Testis (tissue), 3 donors: ENCODE results near the gene RBMX. TPM values are rescaled to one million over a fixed set of nuclear protein-coding genes. Genes with fewer than 3 reads are reported as not detected.

ENCODE experiments used
- DNase-seq: peaks from one replicate; pipeline ENCODE4 v3.0.0-alpha.2; 2019
- H3K27ac ChIP-seq, 2 donors: fragments of 200-600 bp; sonication (generic); one replicate each; pipeline ENCODE4 v1.5.1; 2019
- H3K27me3 ChIP-seq: fragments of 200-600 bp; sonication (generic); one replicate; pipeline ENCODE4 v1.5.1; 2019
- H3K36me3 ChIP-seq: fragments of 200-600 bp; sonication (generic); one replicate; pipeline ENCODE4 v1.5.1; 2017; ENCODE audit warnings: low read depth; ENCODE audit errors: missing control alignments
- H3K4me1 ChIP-seq: fragments of 200-600 bp; sonication (generic); one replicate; pipeline ENCODE4 v1.5.1; 2019
- H3K4me3 ChIP-seq, 2 donors: fragments of 200-600 bp; sonication (generic); one replicate each; pipeline ENCODE4 v1.5.1; 2017 to 2019
- H3K9me3 ChIP-seq: fragments of 200-600 bp; sonication (generic); one replicate; pipeline ENCODE4 v1.5.1; 2017
- POLR2A ChIP-seq: fragments of 450-650 bp; IDR thresholded peaks from one replicate; pipeline ENCODE4 v1.6.1; 2017; ENCODE audit warnings: antibody characterized with exemption, mild to moderate bottlenecking, moderate library complexity
- whole genome bisulfite sequencing, 2 donors: methylation state at CpG; one replicate each; pipeline ENCODE4 v1.1.5; 2018; 5-methylcytosine and 5-hydroxymethylcytosine counted together
- intact Hi-C: fragments of 100-400 bp; cut with DNase I; formaldehyde crosslinking; loops from one replicate; pipeline ENCODE4 v1.15.1; 2023; ENCODE audit warnings: low total_unique reads
- polyA plus RNA-seq: library from polyadenylated mRNA; stranded (reverse); fragments of 350-450 nt; fragmentation: Illumina TruSeq; extraction: RNeasy Lipid Tissue Mini Kit (QIAGEN cat#74804); gene quantifications from one replicate; pipeline ENCODE4 v1.2.3, GENCODE V29; 2014; ENCODE audit warnings: low read depth, low replicate concordance; ENCODE audit not compliant: insufficient read depth
- total RNA-seq, 2 donors: library from RNA; depleted of rRNA; stranded (reverse); fragments of >200 nt; gene quantifications; one replicate each; pipeline ENCODE4 v1.2.3, GENCODE V29; 2016
- TF ChIP-seq, protein P1 (sequence below), 3 experiments: fragments of 450-650 bp in 2 of 3; fragments of 200-600 bp in 1 of 3; sonication (generic) in 1 of 3; IDR thresholded peaks; one replicate each; pipeline ENCODE4 v1.5.1; 2016 to 2019; ENCODE audit warnings: antibody characterized with exemption in 3 of 3, mild to moderate bottlenecking in 2 of 3, moderate library complexity in 1 of 3

RBMX gene
- total and polyA plus RNA-seq, 3 donors from 2014 or later: 106 to 164 (median 135) TPM

DNA sequence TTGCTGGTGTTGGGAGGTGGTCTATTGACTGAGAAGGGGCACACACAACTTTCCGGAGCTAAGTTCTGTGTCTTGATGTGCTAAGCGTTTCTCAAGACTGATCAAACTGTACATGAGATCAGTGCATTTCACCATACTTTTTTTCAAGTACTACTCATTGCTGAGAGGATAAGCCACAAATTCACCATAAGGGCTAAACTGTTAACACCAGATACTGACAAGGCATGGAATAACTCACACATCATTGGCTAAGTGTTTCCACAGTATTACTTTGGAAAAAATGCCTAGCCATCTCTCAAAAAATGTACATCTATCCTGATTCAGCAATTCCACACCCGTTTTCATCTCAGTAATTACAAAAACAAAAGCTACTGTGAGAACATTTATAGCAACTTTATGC, 13.0 kb downstream of the RBMX start:
- intact Hi-C loops: no loop called here
- H3K27ac ChIP-seq: no peak overlapping the region
- no peaks in the 10 kb centered on the region for H3K9me3 ChIP-seq
- H3K36me3 ChIP-seq: no peaks in the 10 kb centered on the region
- 40 to 54% methylated on average over 2 to 3 of the region's 3 CpGs for WGBS, 2 donors
- H3K27me3 ChIP-seq: no peaks in the 10 kb centered on the region
- no peak overlapping the region for H3K4me3 ChIP-seq
- TF ChIP-seq POLR2A: no peak
- TF ChIP-seq, protein P1, sequence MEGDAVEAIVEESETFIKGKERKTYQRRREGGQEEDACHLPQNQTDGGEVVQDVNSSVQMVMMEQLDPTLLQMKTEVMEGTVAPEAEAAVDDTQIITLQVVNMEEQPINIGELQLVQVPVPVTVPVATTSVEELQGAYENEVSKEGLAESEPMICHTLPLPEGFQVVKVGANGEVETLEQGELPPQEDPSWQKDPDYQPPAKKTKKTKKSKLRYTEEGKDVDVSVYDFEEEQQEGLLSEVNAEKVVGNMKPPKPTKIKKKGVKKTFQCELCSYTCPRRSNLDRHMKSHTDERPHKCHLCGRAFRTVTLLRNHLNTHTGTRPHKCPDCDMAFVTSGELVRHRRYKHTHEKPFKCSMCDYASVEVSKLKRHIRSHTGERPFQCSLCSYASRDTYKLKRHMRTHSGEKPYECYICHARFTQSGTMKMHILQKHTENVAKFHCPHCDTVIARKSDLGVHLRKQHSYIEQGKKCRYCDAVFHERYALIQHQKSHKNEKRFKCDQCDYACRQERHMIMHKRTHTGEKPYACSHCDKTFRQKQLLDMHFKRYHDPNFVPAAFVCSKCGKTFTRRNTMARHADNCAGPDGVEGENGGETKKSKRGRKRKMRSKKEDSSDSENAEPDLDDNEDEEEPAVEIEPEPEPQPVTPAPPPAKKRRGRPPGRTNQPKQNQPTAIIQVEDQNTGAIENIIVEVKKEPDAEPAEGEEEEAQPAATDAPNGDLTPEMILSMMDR (IDR thresholded peaks at IDR 0.05): no peak
- no peak for DNase-seq
- no peaks in the 10 kb centered on the region for H3K4me1 ChIP-seq

DNA sequence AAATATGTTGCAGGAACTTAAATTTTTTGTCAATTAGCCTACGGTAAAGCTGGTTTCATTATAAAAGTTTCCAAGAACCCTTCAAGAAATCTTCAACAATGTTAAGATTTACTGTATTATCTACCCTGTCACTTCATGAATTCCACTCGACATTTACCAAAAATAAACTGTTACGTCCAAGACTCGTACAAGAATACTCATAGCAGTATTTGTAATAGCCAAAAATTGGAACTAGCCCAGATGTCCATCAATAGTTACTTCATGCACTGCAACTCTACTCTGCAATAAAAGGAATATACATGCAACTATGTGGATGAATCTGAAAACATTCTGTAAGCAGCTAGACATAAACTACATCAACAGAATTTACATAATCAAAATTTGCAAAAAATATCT, 13.4 kb downstream of the RBMX start:
- Histone ChIP-seq H3K27me3 (no peaks in the 10 kb centered on the region), H3K4me1 (no peaks in the 10 kb centered on the region), H3K4me3 (no peak overlapping the region), H3K36me3 (no peaks in the 10 kb centered on the region), H3K9me3 (no peaks in the 10 kb centered on the region), H3K27ac (no peak overlapping the region)
- intact Hi-C loops: no loop called here
- no peak for TF ChIP-seq POLR2A
- TF ChIP-seq, protein P1 (IDR thresholded peaks at IDR 0.05): no peak
- no peak for DNase-seq
- WGBS, 2 donors: 34 to 40% methylated on average over 4 of the region's 4 CpGs

DNA sequence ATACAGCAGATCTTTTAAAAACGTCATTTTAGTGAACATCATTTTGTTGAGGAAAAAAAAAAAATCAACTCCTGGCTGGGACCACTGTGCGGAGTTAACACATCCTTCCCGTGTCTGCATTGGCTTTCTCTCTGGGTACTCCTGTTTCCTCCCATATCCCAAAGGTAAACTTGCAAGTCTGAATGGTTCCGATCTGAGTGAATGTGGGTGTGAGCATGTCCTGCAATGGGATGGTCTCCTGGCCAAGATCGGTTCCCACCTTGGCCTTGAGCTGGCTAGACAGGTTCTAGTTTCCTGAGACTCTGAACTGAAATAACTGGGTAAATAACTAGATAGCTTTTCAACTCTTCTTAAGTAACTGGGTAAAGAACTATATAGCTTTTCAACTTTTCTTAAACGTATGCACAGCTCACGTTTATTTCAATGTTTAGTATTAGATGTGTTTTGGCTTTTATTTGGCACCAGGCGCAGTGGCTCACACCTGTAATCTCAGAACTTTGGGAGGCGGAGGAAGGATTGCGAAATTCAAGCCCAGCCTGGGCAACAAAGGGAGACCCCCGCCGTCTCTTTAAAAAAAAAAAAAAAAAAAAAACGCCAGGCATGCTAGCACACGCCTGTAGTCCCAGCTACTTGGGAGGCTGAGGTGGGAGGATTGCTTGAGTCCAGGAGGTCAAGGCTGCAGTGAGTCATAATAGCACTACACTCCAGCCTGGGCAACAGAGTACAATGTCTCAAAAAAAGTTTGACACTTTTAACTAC, 14.0 kb downstream of the RBMX start:
- DNase-seq: peak; percentile 31
- H3K27ac ChIP-seq: no peak overlapping the region
- TF ChIP-seq POLR2A: no peak
- TF ChIP-seq, protein P1 (IDR thresholded peaks at IDR 0.05): no peak
- no peak overlapping the region for H3K4me3 ChIP-seq
- H3K36me3 ChIP-seq: no peaks in the 10 kb centered on the region
- no peaks in the 10 kb centered on the region for H3K27me3 ChIP-seq
- intact Hi-C loops: no loop called here
- no peaks in the 10 kb centered on the region for H3K4me1 ChIP-seq
- WGBS, 2 donors: 62 to 75% methylated on average over 12 to 14 of the region's 14 CpGs
- H3K9me3 ChIP-seq: no peaks in the 10 kb centered on the region

DNA sequence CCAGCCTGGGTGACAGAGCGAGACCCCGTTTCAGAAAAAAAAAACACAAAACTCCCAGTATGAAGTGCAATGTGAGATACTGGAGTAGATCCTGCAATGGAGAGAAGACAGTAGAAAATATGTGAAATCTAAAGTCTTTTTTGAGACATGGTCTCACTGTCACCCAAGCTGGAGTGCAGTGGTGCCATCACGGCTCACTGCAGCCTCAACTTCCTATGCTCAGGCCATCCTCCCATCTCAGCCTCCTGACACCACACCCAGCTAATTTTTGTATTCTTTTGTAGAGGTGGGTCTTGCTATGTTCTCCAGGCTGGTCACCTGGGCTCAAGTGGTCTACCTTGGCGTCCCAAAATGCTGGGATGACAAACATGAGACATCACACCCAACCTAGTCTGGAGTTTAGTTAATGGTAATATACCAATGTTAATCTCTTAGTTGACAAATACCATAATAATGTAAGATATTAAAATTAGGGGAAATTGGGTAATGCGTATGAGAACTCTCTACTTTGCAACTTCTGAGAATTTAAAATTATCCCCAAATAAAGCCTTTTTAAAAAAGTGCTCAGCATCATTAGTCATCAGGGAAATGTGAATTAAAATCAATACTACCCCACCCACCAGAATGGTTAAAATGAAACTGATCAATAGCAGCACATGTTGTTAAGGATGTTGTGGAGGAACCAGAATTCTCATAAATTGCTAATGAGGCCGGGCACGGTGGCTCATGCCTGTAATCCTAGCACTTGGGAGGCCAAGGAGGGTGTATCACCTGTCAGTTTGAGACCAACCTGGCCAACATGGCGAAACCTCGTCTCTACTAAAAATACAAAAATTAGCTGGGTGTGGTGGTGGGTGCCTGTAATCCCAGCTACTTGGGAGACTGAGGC, 15.0 kb downstream of the RBMX start:
- Histone ChIP-seq H3K27ac (no peak overlapping the region), H3K27me3 (no peaks in the 10 kb centered on the region), H3K4me1 (no peaks in the 10 kb centered on the region), H3K9me3 (no peaks in the 10 kb centered on the region), H3K36me3 (no peaks in the 10 kb centered on the region), H3K4me3 (no peak overlapping the region)
- no peak for DNase-seq
- TF ChIP-seq, protein P1 (IDR thresholded peaks at IDR 0.05): no peak
- TF ChIP-seq POLR2A: no peak
- intact Hi-C loops: no loop called here
- 92 to 95% methylated on average over 9 of the region's 9 CpGs for WGBS, 2 donors
